ENCODE results near the gene SUMO3.
"Not testable (repeated sequence)": the region's sequence is repeated elsewhere in the genome, so short reads cannot be mapped to it uniquely, and the experiment has no call there.

Gene SUMO3

DNA sequence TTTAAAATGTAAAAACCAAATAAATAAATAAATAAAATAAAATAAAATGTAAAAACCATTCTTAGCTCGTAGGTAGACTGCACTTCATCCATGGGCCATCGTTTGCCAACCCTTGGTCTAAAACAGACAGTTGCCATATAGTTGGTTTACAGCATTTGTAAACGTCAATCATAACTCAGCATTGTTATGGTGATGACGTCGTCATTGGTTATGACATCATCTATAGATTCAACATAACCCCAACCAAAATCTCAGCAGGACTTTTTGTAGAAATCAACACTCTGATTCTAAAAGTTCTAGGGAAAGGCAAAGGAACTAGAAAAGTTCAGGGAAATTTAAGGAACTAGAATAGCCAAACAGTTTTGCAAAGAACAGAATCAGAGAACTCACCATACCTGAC is 15.8 kb upstream of the SUMO3 start:
- no peak overlapping the region for H3K4me3 ChIP-seq (ENCODE audit: low read depth, low read length)
- no peak for DNase-seq (ENCODE audit: low read depth)

DNA sequence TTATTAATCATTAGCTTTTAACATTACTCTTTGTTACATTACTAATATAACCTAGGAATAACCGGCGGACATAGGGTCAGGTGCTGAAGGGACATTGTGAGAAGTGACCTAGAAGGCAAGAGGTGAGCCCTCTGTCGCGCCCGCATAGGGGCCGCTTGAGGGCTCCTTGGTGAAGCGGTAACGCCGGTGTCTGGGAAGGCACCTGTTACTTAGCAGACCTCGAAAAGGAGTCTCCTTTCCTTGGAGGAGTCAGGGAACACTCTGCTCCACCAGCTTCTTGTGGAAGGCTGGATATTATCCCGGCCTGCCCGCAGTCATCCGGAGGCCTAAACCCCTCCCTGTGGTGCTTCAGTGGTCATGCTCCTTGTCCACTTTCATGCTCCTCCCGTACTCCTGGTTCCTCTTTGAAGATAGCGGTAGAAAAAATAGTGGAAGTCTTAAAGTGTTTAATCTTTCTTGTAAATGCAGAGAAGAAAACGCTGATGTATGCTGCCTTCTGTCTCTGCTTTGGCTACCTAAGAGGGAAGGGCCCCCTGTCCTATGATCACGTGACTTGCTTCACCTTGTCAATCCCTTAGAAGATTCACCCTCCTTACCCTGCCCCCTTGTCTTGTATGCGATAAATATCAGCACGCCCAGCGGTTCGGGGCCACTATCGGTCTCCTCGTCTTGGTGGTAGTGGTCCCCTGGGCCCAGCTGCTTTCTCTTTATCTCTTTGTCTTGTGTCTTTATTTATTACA is 14.8 kb upstream of the SUMO3 start:
- DNase-seq (ENCODE audit: low read depth); H3K4me3 ChIP-seq (ENCODE audit: low read depth, low read length): not testable (repeated sequence)

DNA sequence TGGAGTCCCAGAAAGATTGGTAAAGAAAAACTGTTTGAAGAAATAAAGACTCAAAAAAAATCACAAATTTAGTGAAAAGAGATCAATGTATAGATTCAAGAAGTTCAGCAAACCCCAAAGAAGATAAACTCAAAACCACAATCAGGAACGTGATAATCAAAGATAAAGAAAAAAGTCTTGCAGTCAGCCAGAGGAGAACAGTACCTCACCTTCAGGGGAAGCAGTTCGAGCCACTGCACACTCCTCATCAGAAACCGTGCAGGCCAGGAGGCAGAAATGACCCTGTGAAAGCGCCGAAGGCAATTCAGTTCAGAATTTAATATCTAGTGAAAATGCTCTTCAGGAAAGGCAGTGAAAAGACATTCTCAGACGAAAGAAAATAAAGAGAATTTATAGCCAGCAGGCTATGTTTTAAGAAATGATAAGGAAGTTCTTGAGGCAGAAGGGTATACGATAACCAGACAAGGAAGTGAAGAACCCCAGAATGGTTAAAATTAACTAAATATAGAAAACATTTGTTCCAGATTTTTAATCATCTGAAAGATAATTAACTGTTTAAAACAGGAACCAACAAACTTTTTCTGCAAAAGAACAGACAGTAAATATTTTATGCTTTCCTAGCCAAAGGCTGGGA is 13.5 kb upstream of the SUMO3 start:
- DNase-seq (ENCODE audit: low read depth): no peak
- H3K4me3 ChIP-seq (ENCODE audit: low read depth, low read length): no peak overlapping the region

DNA sequence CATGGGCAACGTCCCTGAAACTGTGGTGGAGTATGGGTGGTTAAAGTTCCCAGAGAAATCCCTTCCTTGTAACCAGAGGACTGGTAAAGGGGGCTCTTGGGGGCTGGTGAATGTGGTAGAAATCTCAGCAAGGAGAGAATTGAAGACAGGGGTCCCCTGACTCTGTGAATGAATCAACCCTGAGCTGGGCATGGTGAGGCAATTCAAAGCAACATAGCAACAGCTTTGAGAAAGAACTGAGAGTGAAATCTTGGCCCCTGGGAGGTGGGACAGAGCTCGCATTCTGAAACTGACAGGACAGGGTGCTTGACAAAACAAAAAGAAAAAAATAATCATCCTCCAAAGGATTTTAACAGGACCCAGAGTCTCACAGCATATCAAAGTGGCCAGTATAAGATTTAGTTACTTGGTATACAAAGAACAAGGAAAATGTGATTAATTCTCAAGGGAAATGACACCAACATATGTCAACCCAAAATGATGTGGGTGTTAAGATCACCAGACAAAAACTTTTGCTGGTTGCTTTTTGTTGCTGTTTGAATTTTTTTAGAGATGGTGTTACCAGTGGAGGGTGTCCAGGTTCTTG is 11.7 kb upstream of the SUMO3 start:
- H3K4me3 ChIP-seq (ENCODE audit: low read depth, low read length): no peak overlapping the region
- no peak for DNase-seq (ENCODE audit: low read depth)

DNA sequence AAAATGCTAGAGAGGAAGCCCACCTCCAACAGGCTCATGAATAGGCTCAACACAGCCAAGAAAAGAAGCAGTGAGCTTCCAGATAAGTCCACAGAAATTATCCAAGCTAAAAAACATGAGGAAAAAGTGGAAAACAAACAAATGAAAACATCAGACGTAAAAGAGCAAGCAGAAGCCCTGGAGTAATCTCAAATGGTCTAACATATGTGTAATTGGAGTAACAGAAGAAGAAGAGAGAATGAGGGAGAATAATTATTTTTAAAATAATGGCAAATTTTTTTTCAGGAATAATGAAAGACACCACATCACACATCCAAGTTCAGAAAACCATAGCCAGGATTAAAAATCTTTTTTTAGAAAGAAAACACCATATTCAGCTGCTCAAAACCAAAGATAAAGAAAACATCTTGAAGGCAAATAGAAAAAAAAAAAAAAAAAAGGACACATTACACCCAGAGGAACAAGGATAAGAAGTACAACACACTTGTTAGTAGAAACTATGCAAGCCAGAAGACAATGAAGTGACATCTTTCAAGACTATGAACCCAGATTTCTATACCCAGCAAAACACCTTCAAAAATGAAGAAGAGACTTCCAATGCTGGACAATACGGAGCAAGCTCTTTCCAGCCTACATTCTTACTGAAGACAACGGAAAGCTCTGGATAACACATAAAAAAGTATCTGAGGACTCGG is 10.6 kb upstream of the SUMO3 start:
- no peak overlapping the region for H3K4me3 ChIP-seq (ENCODE audit: low read depth, low read length)
- no peak for DNase-seq (ENCODE audit: low read depth)

DNA sequence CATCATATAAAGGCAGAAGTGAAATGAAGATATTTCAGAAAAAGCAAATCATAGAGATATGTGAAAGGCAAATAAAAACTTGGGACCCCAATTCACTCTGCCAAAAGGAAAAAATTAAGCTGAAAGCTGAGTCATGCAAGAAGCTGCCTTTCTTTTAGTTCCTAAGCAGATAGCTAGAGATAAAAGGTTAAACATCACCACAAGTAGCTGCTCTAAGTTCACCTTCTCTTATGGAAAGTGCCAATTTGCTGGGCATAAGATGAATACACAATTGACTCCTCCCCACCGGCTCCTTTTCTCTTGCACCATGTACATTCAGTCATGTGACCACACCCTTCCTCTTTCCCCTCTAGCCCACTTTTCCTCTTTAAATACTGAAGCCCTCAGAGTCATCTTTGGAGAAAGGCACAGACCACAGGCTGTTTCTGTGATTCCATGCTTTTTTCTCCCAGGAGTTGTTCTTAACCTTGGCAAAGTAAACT is 5.4 kb upstream of the SUMO3 start:
- H3K4me3 ChIP-seq (ENCODE audit: low read depth, low read length): no peak overlapping the region

DNA sequence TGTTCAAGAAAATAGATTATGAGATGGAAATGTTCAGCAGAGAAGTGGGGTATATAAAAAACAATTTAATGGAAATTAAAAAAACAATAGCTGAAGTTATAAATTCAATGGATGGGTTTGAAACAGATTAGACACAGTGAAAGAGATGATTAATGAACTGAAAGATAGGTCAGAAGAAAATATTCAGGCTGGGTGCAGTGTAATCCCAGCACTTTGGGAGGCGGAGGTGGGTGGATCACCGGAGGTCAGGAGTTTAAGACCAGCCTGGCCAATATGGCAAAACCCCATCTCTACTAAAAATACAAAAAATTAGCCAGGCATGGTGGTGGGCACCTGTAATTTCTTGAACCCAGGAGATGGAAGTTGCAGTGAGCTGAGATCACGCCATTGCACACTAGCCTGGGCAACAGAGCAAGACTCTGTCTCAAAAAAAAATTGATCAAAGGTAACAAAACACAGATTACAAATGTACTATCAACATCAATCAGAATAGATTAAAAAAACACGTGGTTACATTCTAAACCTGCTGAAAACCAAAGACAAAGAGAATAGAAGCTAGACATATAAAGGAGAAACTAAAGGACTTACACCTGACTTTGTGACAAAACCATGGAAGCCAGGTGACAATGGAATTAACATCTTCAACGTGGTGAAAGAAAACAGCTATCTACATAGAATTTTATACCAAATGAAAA is 4.8 kb upstream of the SUMO3 start:
- no peak overlapping the region for H3K4me3 ChIP-seq (ENCODE audit: low read depth, low read length)
- no peak for DNase-seq (ENCODE audit: low read depth)

More for the DNA sequence above, 5.4 kb upstream of the SUMO3 start:
- DNase-seq (ENCODE audit: low read depth): no peak

DNA sequence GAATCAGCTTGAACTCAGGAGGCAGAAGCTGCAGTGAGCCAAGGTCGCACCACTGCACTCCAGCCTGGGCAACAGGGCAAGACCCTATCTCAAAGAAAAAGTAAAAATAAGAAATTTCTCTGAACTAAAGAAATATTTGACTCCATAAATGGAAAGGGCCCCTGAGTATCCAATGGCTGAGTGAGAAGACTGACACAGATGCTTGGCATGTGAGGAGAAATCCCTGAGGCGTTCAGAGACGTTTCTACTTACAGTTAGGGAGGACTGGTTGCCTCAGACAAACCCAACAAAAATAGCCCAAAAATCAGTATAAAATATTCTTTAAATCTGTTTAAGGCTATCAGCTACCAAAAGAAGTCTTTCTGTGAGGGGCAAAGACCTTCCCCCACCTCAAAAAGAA is 3.0 kb upstream of the SUMO3 start:
- no peak for DNase-seq (ENCODE audit: low read depth)
- H3K4me3 ChIP-seq (ENCODE audit: low read depth, low read length): no peak overlapping the region

DNA sequence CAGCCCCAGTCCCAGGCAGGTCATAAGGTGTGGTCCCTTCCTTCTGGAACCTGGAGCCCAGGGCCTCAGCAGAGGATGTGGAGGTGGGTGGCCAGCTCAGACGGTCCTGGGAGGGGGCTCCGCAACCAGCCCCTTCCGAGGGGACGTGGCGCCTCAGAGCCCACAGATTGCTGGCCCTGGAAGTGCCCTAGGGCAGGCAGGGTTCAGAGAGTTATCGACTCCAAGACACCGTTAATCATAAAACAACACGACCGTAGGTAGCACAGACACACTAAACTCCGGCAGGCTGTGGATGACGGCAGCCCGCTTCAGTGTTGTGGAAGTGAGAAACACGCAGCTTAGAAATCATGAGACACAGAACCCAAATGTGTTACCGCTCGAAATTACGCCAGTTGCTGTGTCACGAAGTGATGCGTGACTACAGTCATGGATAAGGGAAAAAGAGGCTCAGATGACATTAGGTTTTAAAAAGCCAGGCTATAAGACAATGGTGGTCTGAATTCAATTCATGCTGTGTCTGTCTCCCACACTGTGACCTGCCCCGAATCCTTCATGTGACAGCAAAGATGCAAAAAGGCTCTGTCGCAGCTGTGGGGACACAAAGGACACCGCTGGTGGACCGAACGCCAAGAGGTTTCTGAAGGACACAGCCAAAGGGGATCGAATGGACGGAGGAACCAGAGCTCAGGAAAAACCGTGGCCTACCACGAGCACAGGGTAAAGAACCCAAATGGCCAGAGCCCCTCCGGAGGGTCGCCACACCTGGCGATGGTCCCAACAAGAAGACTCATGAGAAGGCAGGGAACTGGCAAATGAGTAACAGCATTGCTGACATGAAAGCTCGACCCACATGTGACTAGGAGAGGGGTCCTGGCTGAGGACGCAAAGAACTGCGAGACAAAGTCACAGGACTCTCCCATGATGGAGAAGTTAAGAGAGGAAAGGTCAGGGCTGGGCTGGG is 1.7 kb upstream of the SUMO3 start:
- no peak overlapping the region for H3K4me3 ChIP-seq (ENCODE audit: low read depth, low read length)
- no peak for DNase-seq (ENCODE audit: low read depth)

DNA sequence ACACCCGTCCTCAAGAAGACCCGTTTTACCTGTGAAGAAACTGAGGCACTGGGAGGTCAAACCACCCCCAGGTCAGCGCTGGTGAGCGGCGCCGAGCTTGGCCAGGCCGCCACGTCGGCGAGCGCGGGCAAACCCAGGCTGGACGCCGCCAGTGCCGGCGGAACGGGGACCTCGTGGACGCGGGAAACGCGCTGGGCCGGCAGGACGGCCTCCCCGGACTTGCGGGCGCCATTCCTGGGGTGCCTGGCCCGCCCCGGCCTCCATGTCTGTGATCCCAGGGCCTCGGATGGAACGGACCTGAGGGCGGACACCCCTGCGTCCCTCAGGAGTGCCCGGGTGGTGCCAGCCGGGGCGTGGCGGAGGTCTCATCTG is 764 bp upstream of the SUMO3 start:
- H3K4me3 ChIP-seq (ENCODE audit: low read depth, low read length): peak overlapping the region; percentile 69
- DNase-seq (ENCODE audit: low read depth): no peak

DNA sequence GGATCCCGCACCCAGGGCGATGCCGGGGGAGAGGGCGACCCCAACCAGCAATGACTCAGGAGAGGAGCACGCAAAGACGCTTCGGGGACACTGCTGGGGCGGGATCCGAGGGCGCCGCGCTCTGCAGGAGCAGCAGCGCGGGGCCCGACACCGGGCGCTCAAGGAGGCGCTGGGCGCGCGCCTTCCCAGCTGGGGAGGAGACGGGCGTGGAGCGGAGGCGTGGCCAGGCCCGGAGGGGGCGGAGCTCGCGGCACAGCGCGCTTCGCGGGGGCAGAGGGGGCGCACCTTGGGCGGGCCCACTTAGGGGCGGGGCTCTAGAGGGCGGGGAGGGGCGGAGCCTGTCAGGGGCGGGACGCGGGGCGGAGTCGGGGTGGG is 369 bp downstream of the SUMO3 start:
- DNase-seq (ENCODE audit: low read depth): peak; percentile 65
- peak overlapping the region; percentile 69 for H3K4me3 ChIP-seq (ENCODE audit: low read depth, low read length)

DNA sequence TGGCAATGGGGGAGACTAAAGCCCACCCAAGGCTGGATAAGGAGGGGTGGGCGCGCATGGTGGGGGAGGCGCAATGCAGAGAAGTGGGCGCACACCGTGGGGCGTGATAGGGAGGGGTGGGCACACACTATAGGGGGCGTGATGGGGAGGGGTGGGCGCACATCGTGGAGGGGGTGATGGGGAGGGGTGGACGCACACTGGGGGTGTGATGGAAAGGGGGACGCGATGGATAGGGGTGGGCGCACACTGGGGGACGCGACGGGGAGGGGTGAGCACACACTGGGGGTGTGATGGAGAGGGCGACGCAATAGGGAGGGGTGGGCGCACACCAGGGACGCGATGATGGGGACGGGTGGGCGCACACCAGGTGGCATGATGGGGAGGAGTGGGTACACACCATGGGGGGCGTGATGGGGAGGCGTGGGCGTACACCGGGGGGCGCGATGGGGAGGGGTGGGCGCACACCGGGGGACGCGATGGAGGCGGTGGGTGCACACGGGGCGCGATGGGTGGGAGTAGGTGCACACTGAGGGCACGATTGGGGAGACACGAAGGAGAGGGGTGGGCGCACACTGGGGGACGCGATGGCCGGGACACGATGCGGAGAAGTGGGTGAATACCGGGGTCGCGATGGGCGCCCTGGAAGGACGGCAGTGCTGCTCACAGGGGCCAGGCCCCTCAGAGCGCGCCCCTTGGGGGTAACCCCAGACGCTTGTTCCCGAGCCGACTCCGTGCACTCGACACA is 929 bp downstream of the SUMO3 start:
- DNase-seq (ENCODE audit: low read depth): no peak
- H3K4me3 ChIP-seq (ENCODE audit: low read depth, low read length): peak overlapping the region; percentile 69

DNA sequence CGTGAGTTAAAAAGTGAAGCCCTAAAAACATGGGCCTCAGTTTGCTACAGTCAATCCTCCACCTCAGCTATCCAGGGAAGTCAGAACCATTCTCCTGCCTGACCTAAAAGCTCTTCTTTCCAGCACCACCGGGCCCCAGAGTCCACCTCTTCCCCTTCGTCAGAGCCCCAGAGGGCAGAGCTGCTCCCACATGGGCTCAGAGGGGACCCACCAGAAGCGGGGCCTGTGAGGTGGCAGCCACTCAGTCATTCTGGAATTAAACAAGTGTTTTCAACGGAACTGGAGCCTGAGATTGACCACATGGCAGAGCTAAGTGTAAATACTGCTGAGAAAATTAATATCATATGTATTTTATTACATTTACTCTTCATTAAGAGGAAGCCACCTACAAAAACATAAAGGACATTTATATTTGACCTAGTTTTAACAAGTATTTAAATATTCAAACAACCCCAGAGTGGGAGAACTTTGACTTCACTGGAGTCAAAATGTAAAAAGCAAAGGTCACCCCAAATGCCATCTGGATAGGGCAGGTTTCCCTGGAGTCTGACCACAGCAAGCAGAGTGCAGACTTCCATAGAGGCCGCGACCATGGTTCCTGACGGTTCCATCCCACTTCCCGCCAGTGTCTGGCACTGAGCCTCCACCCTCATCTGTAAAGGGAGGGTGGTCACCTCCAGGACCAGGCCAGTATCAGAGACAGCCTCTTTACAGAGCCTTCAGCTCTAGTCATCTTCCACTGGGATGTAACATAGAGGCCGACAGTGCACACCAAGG is 1.8 kb downstream of the SUMO3 start:
- no peak for DNase-seq (ENCODE audit: low read depth)
- H3K4me3 ChIP-seq (ENCODE audit: low read depth, low read length): no peak overlapping the region

DNA sequence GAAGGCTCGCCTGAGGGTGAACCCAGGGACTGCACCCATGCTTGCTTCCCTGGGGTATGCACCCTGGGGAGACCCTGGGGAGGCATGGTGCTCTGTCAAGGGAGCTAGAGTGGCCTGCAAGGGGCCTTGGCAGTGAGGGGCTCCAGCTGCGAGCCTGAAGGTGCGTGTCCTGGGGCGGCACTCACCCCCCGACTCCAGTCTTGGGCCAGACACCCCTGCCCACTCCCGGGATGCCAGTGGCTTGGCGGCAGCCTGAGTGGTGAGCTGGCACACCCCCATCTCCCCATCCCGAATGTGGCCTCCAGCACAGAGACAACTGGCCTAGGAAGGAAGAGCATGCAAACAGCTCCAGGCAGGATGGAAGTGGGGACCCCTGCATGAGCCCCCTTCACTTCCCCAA is 2.6 kb downstream of the SUMO3 start:
- no peak overlapping the region for H3K4me3 ChIP-seq (ENCODE audit: low read depth, low read length)
- no peak for DNase-seq (ENCODE audit: low read depth)

DNA sequence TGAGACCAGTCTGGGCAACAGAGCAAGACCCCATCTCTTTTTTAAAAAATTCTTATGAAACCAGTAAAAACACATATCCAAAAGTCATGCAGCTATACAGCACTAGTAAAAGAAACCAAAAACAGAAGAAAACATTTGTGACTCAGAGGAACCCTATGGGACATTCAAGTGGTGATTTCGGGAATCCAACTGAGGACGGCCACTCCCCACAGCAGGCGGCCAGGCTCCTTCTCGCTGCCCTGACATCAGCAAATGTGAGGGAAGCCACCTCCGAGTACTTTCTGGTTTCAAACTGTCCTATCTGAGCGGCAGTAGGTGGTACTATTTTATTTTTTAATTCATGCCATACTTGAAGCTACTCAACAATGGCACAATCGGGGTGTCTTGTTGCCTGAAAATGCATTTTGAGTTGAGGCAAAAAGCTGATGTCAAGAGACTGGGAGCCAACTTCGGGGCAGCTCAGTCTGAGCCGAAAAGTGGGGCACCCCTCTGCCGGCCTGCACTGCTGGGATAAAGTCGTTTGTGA is 3.3 kb downstream of the SUMO3 start:
- no peak for DNase-seq (ENCODE audit: low read depth)
- H3K4me3 ChIP-seq (ENCODE audit: low read depth, low read length): no peak overlapping the region

DNA sequence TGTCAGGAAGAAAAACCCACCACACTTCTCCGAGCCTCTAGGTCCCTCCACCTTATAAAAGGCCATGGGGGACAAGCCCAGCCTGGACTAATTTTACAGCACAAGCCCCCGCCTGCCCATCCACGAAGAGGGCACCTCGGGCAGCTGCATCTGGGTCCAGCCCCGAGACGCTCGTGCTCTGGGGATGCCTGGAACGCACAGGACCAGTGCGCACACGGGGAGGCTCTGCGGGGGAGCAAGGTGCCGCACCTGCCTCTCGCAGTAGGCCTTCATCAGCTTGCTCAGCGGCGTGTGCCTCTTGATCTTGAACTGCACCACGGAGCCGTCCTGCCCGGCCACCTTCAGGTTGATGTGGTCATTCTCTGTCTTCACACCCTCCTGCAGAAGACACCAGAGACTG is 4.1 kb downstream of the SUMO3 start:
- H3K4me3 ChIP-seq (ENCODE audit: low read depth, low read length): no peak overlapping the region
- DNase-seq (ENCODE audit: low read depth): no peak

DNA sequence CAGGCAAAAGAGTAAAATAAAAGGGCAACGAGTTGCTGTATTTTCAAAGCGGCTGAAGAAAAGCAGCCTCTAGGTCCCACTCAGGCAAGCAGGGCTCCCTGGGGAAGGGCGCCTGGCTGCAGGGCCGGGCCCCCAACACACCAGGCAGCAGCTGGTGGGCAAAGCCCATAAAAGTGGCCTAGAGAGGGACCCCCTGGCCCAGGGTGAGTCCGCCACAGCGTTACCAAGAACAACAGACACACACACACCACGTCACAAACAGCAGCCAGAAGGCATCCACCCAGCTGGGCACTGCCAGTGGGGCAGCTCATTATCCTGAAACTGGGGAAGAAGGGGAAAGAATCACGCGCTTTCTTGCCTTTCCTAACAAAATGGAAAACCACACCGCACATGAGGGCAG is 4.7 kb downstream of the SUMO3 start:
- H3K4me3 ChIP-seq (ENCODE audit: low read depth, low read length): no peak overlapping the region
- DNase-seq (ENCODE audit: low read depth): no peak
